GM06990 (cell line): ENCODE data around the gene RTN4R.

ENCODE experiments used
- DNase-seq: peaks from one replicate; pipeline ENCODE4 v3.0.0-alpha.2; 2011; ENCODE audit not compliant: insufficient read length; ENCODE audit errors: extremely low read depth
- H3K27me3 ChIP-seq: replicated peaks from 2 replicates; pipeline ENCODE4 v1.6.0; 2011; ENCODE audit warnings: low read length; ENCODE audit not compliant: control insufficient read depth, insufficient read depth
- H3K36me3 ChIP-seq: 2 replicates; pipeline ENCODE4 v1.5.1; 2011; ENCODE audit warnings: low read length; ENCODE audit not compliant: control insufficient read depth, insufficient read depth
- H3K4me3 ChIP-seq: replicated peaks from 2 replicates; pipeline ENCODE4 v1.5.1; 2011; ENCODE audit warnings: low read depth, mild to moderate bottlenecking, control low read depth, low read length
- CTCF ChIP-seq: IDR thresholded peaks from 2 replicates; pipeline ENCODE4 v1.5.1; 2011; ENCODE audit warnings: low read length, control low read depth, mild to moderate bottlenecking, inconsistent platforms; ENCODE audit not compliant: insufficient read depth, poor library complexity, severe bottlenecking

RTN4R gene

GRCh38 chr22:20221421-20222340 lies 46.4 kb downstream of the RTN4R start:
- H3K4me3 ChIP-seq = no peak overlapping the region
- H3K27me3 ChIP-seq = no peaks in the 10 kb centered on the region; the same call in 1 of the 2 replicates

GRCh38 chr22:20220629-20221026 lies 47.5 kb downstream of the RTN4R start:
- TF ChIP-seq CTCF = no peak
- no peaks in the 10 kb centered on the region for H3K27me3 ChIP-seq
- no peak for DNase-seq
- no peaks in the 10 kb centered on the region for H3K36me3 ChIP-seq
- no peak overlapping the region for H3K4me3 ChIP-seq

More at GRCh38 chr22:20221421-20222340, 46.4 kb downstream of the RTN4R start:
- no peaks in the 10 kb centered on the region for H3K36me3 ChIP-seq
- no peak for DNase-seq
- no peak for TF ChIP-seq CTCF

- no peak overlapping the region for H3K4me3 ChIP-seq
- no peaks in the 10 kb centered on the region for H3K36me3 ChIP-seq
- H3K27me3 ChIP-seq = no peaks in the 10 kb centered on the region; the same call in 1 of the 2 replicates
- no peak for TF ChIP-seq CTCF
- no peak for DNase-seq
Observed at GRCh38 chr22:20219667-20220628, 48.2 kb downstream of the RTN4R start.

- TF ChIP-seq CTCF = no peak
Observed at GRCh38 chr22:20218987-20219386, 49.1 kb downstream of the RTN4R start.

GRCh38 chr22:20218326-20218872 lies 49.7 kb downstream of the RTN4R start:
- TF ChIP-seq CTCF = no peak
- DNase-seq = no peak
- no peaks in the 10 kb centered on the region; the same call in 1 of the 2 replicates for H3K27me3 ChIP-seq
- no peak overlapping the region for H3K4me3 ChIP-seq
- no peaks in the 10 kb centered on the region for H3K36me3 ChIP-seq

More at GRCh38 chr22:20218987-20219386, 49.1 kb downstream of the RTN4R start:
- Histone ChIP-seq H3K4me3 (no peak overlapping the region), H3K36me3 (no peaks in the 10 kb centered on the region), H3K27me3 (no peaks in the 10 kb centered on the region; the same call in 1 of the 2 replicates)
- no peak for DNase-seq
